Pancreas (tissue), 10 donors: ENCODE results near the gene JMJD6. TPM values are rescaled to one million over a fixed set of nuclear protein-coding genes. Genes with fewer than 3 reads are reported as not detected.
A peak's percentile ranks its signal among the peaks of the same experiment; 100 is the strongest.

Source experiments
- ATAC-seq, 4 donors: fragments of 200-7000 bp; cut with Tn5 transposase; one replicate each; pipeline versions ENCODE4 v1.8.0 to v1.9.1; 2020; ENCODE audit warnings: mild to moderate bottlenecking in 4 of 4, moderate library complexity in 4 of 4
- DNase-seq, 6 donors: peaks; one replicate each; pipeline ENCODE4 v3.0.0-alpha.2; 2020
- FAIRE-seq: peaks from 2 replicates; lab custom pipeline; 2012; peaks lifted over from hg19 to GRCh38; lab: Jason Lieb, UNC
- H3K27ac ChIP-seq, 4 donors: fragments of 200-600 bp; sonication (generic); 1 replicate in 3 of 4; 2 replicates in 1 of 4; pipeline versions ENCODE4 v1.5.0 to v1.8.0; 2020
- H3K27me3 ChIP-seq, 4 donors: fragments of 200-600 bp; one replicate each; pipeline ENCODE4 v1.8.0; 2021
- H3K36me3 ChIP-seq, 3 donors: fragments of 200-600 bp; sonication (generic) in 1 of 3; one replicate each; pipeline versions ENCODE4 v1.5.0 to v1.8.0; 2020 to 2021
- H3K4me1 ChIP-seq, 3 donors: fragments of 200-600 bp; one replicate each; pipeline ENCODE4 v1.8.0; 2021
- H3K4me3 ChIP-seq, 4 donors: fragments of 200-600 bp; sonication (generic) in 2 of 4; one replicate each; pipeline versions ENCODE4 v1.5.0 to v1.8.0; 2020 to 2021
- H3K9me3 ChIP-seq, 4 donors: fragments of 200-600 bp; one replicate each; pipeline ENCODE4 v1.8.0; 2021
- CTCF ChIP-seq, 4 donors: fragments of 200-600 bp; sonication (generic) in 3 of 4; IDR thresholded peaks; one replicate each; pipeline versions ENCODE4 v1.5.0 to v1.8.0; 2021; ENCODE audit warnings: antibody characterized with exemption in 4 of 4
- WGBS, 2 donors: extraction: QIAGEN DNeasy Blood & Tissue Kit; methylation state at CpG; one replicate each; pipeline ENCODE4 v1.1.7; 2013; 5-methylcytosine and 5-hydroxymethylcytosine counted together
- intact Hi-C, 3 donors: fragments of 100-400 bp; cut with DNase I; formaldehyde crosslinking; loops; one replicate each; pipeline versions ENCODE4 v1.11.1 to v1.14.2; 2022
- polyA plus RNA-seq, 2 donors: library from polyadenylated mRNA; stranded (reverse); fragments of 200-250 nt; gene quantifications; one replicate each; pipeline ENCODE4 v1.2.3, GENCODE V29; 2013
- total RNA-seq, 6 donors: library from RNA; stranded (reverse); fragmentation: NEBNext Ultra II Directional in 4 of 6; extraction: Animal tissue kit (Norgen Biotek cat#: 25700) in 4 of 6; gene quantifications; one replicate each; pipeline versions ENCODE4 v1.2.1 to v1.2.4, GENCODE V29; 2021 to 2023
- donor health status: healthy with polysubstance abuse.
- donor health status: DM: no; HTN: no; CAD: no; lungs with moderate emphysema.
- donor health status: DM: no; HTN: no; CAD: no.
- donor health status: control.
- donor health status: control.
- donor health status: Bipolar disorder and iron deficiency.
- donor health status: DM: yes; HTN: yes; CAD: no.
- donor health status: DM: no; HTN: no; CAD: no.
- donor health status: DM: no; HTN: no; CAD: no.
- donor health status: DM: yes; HTN: yes; CAD: no.

The JMJD6 gene
- total and polyA plus RNA-seq, 8 donors, result 12.4 to 54.0 (median 16.5) TPM

GRCh38 chr17:76709077-76709950 lies 17.1 kb downstream of the JMJD6 start:
- Histone ChIP-seq H3K36me3 (peaks cover 0 to 4% (median 0%) of the 10 kb centered on the region in 3 donors), H3K4me3 (peak overlapping the region; percentile 49 to 69 (median 60)), H3K27me3 (no peaks in the 10 kb centered on the region), H3K9me3 (no peaks in the 10 kb centered on the region), H3K4me1 (peaks cover 8 to 12% (median 10%) of the 10 kb centered on the region in 3 donors), H3K27ac (peak overlapping the region; percentile 76 to 81 (median 78))
- peak in 5 of 6 donors; percentile 52 to 76 (median 65) for DNase-seq
- intact Hi-C loops, result loop anchor here in 1 of 3 donors (10.0 kb wide), 1 partner anchor 175 kb away; the partner anchor contains the start of gene CYGB
- TF ChIP-seq CTCF (IDR thresholded peaks at IDR 0.05), result no peak
- 62 to 67% methylated on average over 29 of the region's 29 CpGs for WGBS, 2 donors
- ATAC-seq, result peak; percentile 35 to 69 (median 57)
- FAIRE-seq, result no peak

- WGBS, 2 donors, result 38% methylated on average over 14 of the region's 14 CpGs
- no peaks in the 10 kb centered on the region for H3K27me3 ChIP-seq
- peaks cover 8 to 12% (median 10%) of the 10 kb centered on the region in 3 donors for H3K4me1 ChIP-seq
- H3K9me3 ChIP-seq, result no peaks in the 10 kb centered on the region
- intact Hi-C loops, result loop anchor here in 1 of 3 donors (10.0 kb wide), 1 partner anchor 173 kb away; the partner anchor contains the start of gene CYGB
- no peak overlapping the region for H3K4me3 ChIP-seq
- H3K27ac ChIP-seq, result peak overlapping the region; percentile 76 to 81 (median 78)
- no peak for TF ChIP-seq CTCF (IDR thresholded peaks at IDR 0.05)
- ATAC-seq (peak in 3 of 4 donors; percentile 8 to 31 (median 13)), DNase-seq (no peak), FAIRE-seq (no peak)
- no peaks in the 10 kb centered on the region for H3K36me3 ChIP-seq
Measured at GRCh38 chr17:76707985-76708807, 18.2 kb downstream of the JMJD6 start.

- no peak for FAIRE-seq
- peaks cover 7 to 12% (median 10%) of the 10 kb centered on the region in 3 donors for H3K4me1 ChIP-seq
- TF ChIP-seq CTCF (IDR thresholded peaks at IDR 0.05), result no peak
- 90 to 93% methylated on average over 3 of the region's 3 CpGs for WGBS, 2 donors
- no peaks in the 10 kb centered on the region for H3K9me3 ChIP-seq
- H3K36me3 ChIP-seq, result no peaks in the 10 kb centered on the region
- no peak overlapping the region for H3K27ac ChIP-seq
- intact Hi-C loops, result loop anchor here in 1 of 3 donors (10.0 kb wide), 1 partner anchor 172 kb away; the partner anchor contains the start of gene CYGB
- ATAC-seq, result no peak
- no peak for DNase-seq
- H3K4me3 ChIP-seq, result no peak overlapping the region
- H3K27me3 ChIP-seq, result no peaks in the 10 kb centered on the region
Measured at GRCh38 chr17:76706817-76707216, 19.6 kb downstream of the JMJD6 start.

- Histone ChIP-seq H3K9me3 (no peaks in the 10 kb centered on the region), H3K27ac (no peak overlapping the region), H3K27me3 (no peaks in the 10 kb centered on the region), H3K4me1 (peaks cover 0 to 6% (median 3%) of the 10 kb centered on the region in 3 donors), H3K36me3 (no peaks in the 10 kb centered on the region), H3K4me3 (no peak overlapping the region)
- 78 to 89% methylated on average over 4 of the region's 4 CpGs for WGBS, 2 donors
- FAIRE-seq (no peak), ATAC-seq (no peak), DNase-seq (no peak)
- intact Hi-C loops, result loop anchor here in 1 of 3 donors (10.0 kb wide), 1 partner anchor 170 kb away; the partner anchor contains the start of gene CYGB
- no peak for TF ChIP-seq CTCF (IDR thresholded peaks at IDR 0.05)
Measured at GRCh38 chr17:76704805-76705204, 21.6 kb downstream of the JMJD6 start.
